H9 (cell line): ENCODE measurements around the gene C1QA. TPM values are rescaled to one million over a fixed set of nuclear protein-coding genes. Genes with fewer than 3 reads are reported as not detected.

ENCODE experiments used
- DNase-seq: peaks from one replicate; pipeline ENCODE4 v3.0.0-alpha.2; 2017
- H2AFZ ChIP-seq: one replicate; pipeline ENCODE4 v1.6.1; 2013; ENCODE audit warnings: mild to moderate bottlenecking, low read length, control low read depth, moderate library complexity
- H2AK5ac ChIP-seq: 2 replicates; pipeline ENCODE4 v1.6.1; 2013; ENCODE audit warnings: low read length, control low read depth, mixed read lengths; ENCODE audit not compliant: insufficient read length
- H2BK120ac ChIP-seq: one replicate; pipeline ENCODE4 v1.6.1; 2013; ENCODE audit warnings: low read depth, mild to moderate bottlenecking, low read length, control low read depth, inconsistent platforms; ENCODE audit not compliant: poor library complexity, severe bottlenecking
- H2BK12ac ChIP-seq: 2 replicates; pipeline ENCODE4 v1.6.1; 2013; ENCODE audit warnings: low read length, control low read depth, mixed read lengths, low read depth; ENCODE audit not compliant: insufficient read length
- H2BK15ac ChIP-seq: 2 replicates; pipeline ENCODE4 v1.6.1; 2013; ENCODE audit warnings: low read depth, low read length, control low read depth
- H2BK20ac ChIP-seq: one replicate; pipeline ENCODE4 v1.6.1; 2013; ENCODE audit warnings: low read depth, mild to moderate bottlenecking, low read length, control low read depth, inconsistent platforms; ENCODE audit not compliant: poor library complexity, severe bottlenecking
- H2BK5ac ChIP-seq: 2 replicates; pipeline ENCODE4 v1.6.1; 2013; ENCODE audit warnings: low read length, control low read depth, mixed read lengths; ENCODE audit not compliant: insufficient read length
- H3K14ac ChIP-seq: 2 replicates; pipeline ENCODE4 v1.6.1; 2013; ENCODE audit warnings: low read length, control low read depth; ENCODE audit not compliant: insufficient read depth
- H3K18ac ChIP-seq: 2 replicates; pipeline ENCODE4 v1.6.1; 2013; ENCODE audit warnings: low read depth, mild to moderate bottlenecking, mixed read lengths, low read length, control low read depth; ENCODE audit not compliant: insufficient read length
- H3K23ac ChIP-seq: 2 replicates; pipeline ENCODE4 v1.6.1; 2013; ENCODE audit warnings: low read length, control low read depth, mixed read lengths, low read depth; ENCODE audit not compliant: insufficient read length
- H3K23me2 ChIP-seq: 2 replicates; pipeline ENCODE4 v1.6.1; 2013; ENCODE audit warnings: low read depth, mild to moderate bottlenecking, mixed read lengths, low read length, control low read depth; ENCODE audit not compliant: insufficient read length, poor library complexity, severe bottlenecking
- H3K27ac ChIP-seq: 2 replicates; pipeline ENCODE4 v1.5.1; 2013; ENCODE audit warnings: low read length, control low read depth, mixed read lengths, low read depth; ENCODE audit not compliant: insufficient read length
- H3K27me3 ChIP-seq: 2 replicates; pipeline ENCODE4 v1.6.1; 2013; ENCODE audit warnings: low read length, control low read depth, inconsistent platforms; ENCODE audit not compliant: insufficient read depth
- H3K4ac ChIP-seq: 2 replicates; pipeline ENCODE4 v1.6.1; 2013; ENCODE audit warnings: low read depth, mild to moderate bottlenecking, control low read depth, inconsistent platforms, low read length, moderate library complexity
- H3K4me1 ChIP-seq: 2 replicates; pipeline ENCODE4 v1.6.1; 2013; ENCODE audit warnings: low read length, control low read depth, inconsistent platforms; ENCODE audit not compliant: insufficient read depth
- H3K4me2 ChIP-seq: 2 replicates; pipeline ENCODE4 v1.6.1; 2013; ENCODE audit warnings: low read length, control low read depth, mixed read lengths; ENCODE audit not compliant: insufficient read length, insufficient read depth
- H3K56ac ChIP-seq: 2 replicates; pipeline ENCODE4 v1.6.1; 2013; ENCODE audit warnings: low read depth, mild to moderate bottlenecking, mixed read lengths, low read length, control low read depth; ENCODE audit not compliant: insufficient read length
- H3K79me1 ChIP-seq: 2 replicates; pipeline ENCODE4 v1.6.1; 2013; ENCODE audit warnings: low read depth, mild to moderate bottlenecking, moderate library complexity, low read length, control low read depth, inconsistent platforms; ENCODE audit not compliant: insufficient read depth, poor library complexity, severe bottlenecking
- H3K79me2 ChIP-seq: 2 replicates; pipeline ENCODE4 v1.6.1; 2013; ENCODE audit warnings: low read length, control low read depth, inconsistent platforms; ENCODE audit not compliant: insufficient read depth
- H3K9ac ChIP-seq: 2 replicates; pipeline ENCODE4 v1.6.1; 2013; ENCODE audit warnings: low read length, control low read depth, mixed read lengths; ENCODE audit not compliant: insufficient read length; ENCODE audit errors: extremely low read depth
- H3K9me3 ChIP-seq: one replicate; pipeline ENCODE4 v1.6.1; 2013; ENCODE audit warnings: low read depth, low read length, inconsistent platforms; ENCODE audit not compliant: control insufficient read depth
- H3T11ph ChIP-seq: one replicate; pipeline ENCODE4 v1.6.1; 2013; ENCODE audit warnings: mild to moderate bottlenecking, low read length, control low read depth, inconsistent platforms
- H4K20me1 ChIP-seq: one replicate; pipeline ENCODE4 v1.6.1; 2013; ENCODE audit not compliant: control insufficient read depth, insufficient read length, insufficient read depth
- H4K5ac ChIP-seq: 2 replicates; pipeline ENCODE4 v1.6.1; 2013; ENCODE audit warnings: low read depth, mild to moderate bottlenecking, mixed read lengths, low read length, control low read depth; ENCODE audit not compliant: insufficient read length
- H4K8ac ChIP-seq: replicated peaks from 2 replicates; pipeline ENCODE4 v1.6.1; 2013; ENCODE audit warnings: low read length, control low read depth, mixed read lengths, low read depth; ENCODE audit not compliant: insufficient read length
- H4K91ac ChIP-seq: 2 replicates; pipeline ENCODE4 v1.6.1; 2013; ENCODE audit warnings: low read depth, mild to moderate bottlenecking, moderate library complexity, mixed read lengths, low read length, control low read depth; ENCODE audit not compliant: insufficient read length
- H3K27ac Mint-ChIP-seq, 3 experiments: 2 replicates in 2 of 3; 3 replicates in 1 of 3; pipeline ENCODE4 v1.8.0; 2020 to 2021; ENCODE audit warnings: mixed read lengths in 3 of 3, mild to moderate bottlenecking in 1 of 3, moderate library complexity in 1 of 3
- H3K27me3 Mint-ChIP-seq: 2 replicates; pipeline ENCODE4 v1.8.0; 2021; ENCODE audit warnings: low read depth, mild to moderate bottlenecking, moderate library complexity, mixed read lengths
- H3K36me3 Mint-ChIP-seq, 3 experiments: 2 replicates in 2 of 3; 3 replicates in 1 of 3; pipeline ENCODE4 v1.8.0; 2020 to 2021; ENCODE audit warnings: low read depth in 3 of 3, mixed read lengths in 3 of 3; ENCODE audit not compliant: insufficient read depth in 1 of 3
- H3K4me1 Mint-ChIP-seq, 2 experiments: 2 replicates each; pipeline ENCODE4 v1.8.0; 2020; ENCODE audit warnings: mixed read lengths in 2 of 2
- H3K4me3 Mint-ChIP-seq, 2 experiments: 2 replicates in 1 of 2; 3 replicates in 1 of 2; pipeline ENCODE4 v1.8.0; 2020 to 2021; ENCODE audit warnings: mild to moderate bottlenecking in 2 of 2, mixed read lengths in 2 of 2, moderate library complexity in 1 of 2
- H3K9me3 Mint-ChIP-seq, 2 experiments: 2 replicates in 1 of 2; 3 replicates in 1 of 2; pipeline ENCODE4 v1.8.0; 2020; ENCODE audit warnings: mild to moderate bottlenecking in 2 of 2, mixed read lengths in 2 of 2, moderate library complexity in 1 of 2
- WGBS: extraction: QIAGEN DNeasy Blood & Tissue Kit; methylation state at CpG from one replicate; pipeline ENCODE4 v1.1.7; 2013; ENCODE audit warnings: missing lambda C conversion rate, low lambda C conversion rate, mixed read lengths; ENCODE audit not compliant: insufficient read length; ENCODE audit errors: extremely low coverage; 5-methylcytosine and 5-hydroxymethylcytosine counted together
- total RNA-seq: library from RNA; stranded (reverse); gene quantifications from 2 replicates; pipeline ENCODE4 v1.2.1, GENCODE V29; 2021
- TF ChIP-seq, protein P1 (sequence below): fragments of 200-600 bp; sonication (generic); conservative IDR thresholded peaks from 3 replicates; pipeline ENCODE4 v1.8.0; 2021; ENCODE audit warnings: antibody characterized with exemption, mild to moderate bottlenecking

The C1QA gene
- total RNA-seq, 1 experiment from 2014 or later, result not detected

DNA sequence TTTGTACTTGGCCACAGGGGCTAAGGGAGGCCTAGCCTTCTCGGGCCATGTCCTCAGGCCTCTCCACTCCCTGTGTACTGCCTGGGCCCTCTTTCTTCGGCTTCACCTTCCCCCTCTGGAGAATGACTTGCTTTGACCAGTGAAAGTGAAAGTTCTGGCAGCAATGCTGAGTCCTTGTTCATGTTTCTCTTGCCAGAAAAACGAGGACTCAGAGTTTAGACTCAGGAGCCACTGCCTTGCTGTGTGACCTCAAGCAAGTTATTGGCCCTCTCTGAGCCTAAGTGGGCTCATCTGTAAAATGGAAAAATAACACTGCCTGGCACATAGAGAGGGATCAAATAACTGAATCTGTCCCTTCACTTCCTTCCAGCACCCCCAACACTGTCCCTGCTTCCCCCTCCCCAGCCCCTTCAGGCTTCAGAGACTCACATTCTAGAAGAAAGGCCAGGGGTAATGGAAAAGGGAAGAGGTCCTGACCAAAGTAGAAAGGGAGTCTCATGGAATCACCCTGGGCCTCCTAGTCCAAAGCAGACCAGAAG lies 1.5 kb downstream of the C1QA start:
- Histone ChIP-seq H4K20me1 (peaks cover 3% of the 10 kb centered on the region), H3K9me3 (no peaks in the 10 kb centered on the region), H3K79me2 (no peaks in the 10 kb centered on the region), H2BK5ac (no peak overlapping the region), H3T11ph (no peak overlapping the region), H3K23me2 (no peaks in the 10 kb centered on the region), H3K4me2 (no peak overlapping the region), H3K4me1 (no peaks in the 10 kb centered on the region), H3K27ac (no peak overlapping the region), H4K5ac (no peak overlapping the region), H3K27me3 (no peaks in the 10 kb centered on the region), H4K91ac (no peak overlapping the region), H3K4ac (no peak overlapping the region), H2BK20ac (no peak overlapping the region), H2BK15ac (0 out of 2 replicates have a peak overlapping the region, but pooled peaks have one; percentile 10), H3K79me1 (no peaks in the 10 kb centered on the region), H2AK5ac (no peak overlapping the region), H3K9ac (no peak overlapping the region), H3K56ac (no peak overlapping the region), H3K18ac (no peak overlapping the region), H2AFZ (no peak overlapping the region), H2BK12ac (no peak overlapping the region), H3K14ac (no peak overlapping the region), H4K8ac (no peak overlapping the region), H2BK120ac (no peak overlapping the region), H3K23ac (no peak overlapping the region)
- no peak overlapping the region for H3K27ac Mint-ChIP-seq
- H3K4me3 Mint-ChIP-seq, result no peak overlapping the region; a peak in 1 of 5 replicates
- H3K9me3 Mint-ChIP-seq, result no peaks in the 10 kb centered on the region
- WGBS, result no CpG with 5 or more reads among the region's 3 CpGs
- H3K36me3 Mint-ChIP-seq, result no peaks in the 10 kb centered on the region; a peak in 1 of 7 replicates
- H3K4me1 Mint-ChIP-seq, result peaks cover 6 to 9% of the 10 kb centered on the region in 2 experiments
- DNase-seq, result no peak
- peaks cover 3% of the 10 kb centered on the region for H3K27me3 Mint-ChIP-seq
- TF ChIP-seq, protein P1, sequence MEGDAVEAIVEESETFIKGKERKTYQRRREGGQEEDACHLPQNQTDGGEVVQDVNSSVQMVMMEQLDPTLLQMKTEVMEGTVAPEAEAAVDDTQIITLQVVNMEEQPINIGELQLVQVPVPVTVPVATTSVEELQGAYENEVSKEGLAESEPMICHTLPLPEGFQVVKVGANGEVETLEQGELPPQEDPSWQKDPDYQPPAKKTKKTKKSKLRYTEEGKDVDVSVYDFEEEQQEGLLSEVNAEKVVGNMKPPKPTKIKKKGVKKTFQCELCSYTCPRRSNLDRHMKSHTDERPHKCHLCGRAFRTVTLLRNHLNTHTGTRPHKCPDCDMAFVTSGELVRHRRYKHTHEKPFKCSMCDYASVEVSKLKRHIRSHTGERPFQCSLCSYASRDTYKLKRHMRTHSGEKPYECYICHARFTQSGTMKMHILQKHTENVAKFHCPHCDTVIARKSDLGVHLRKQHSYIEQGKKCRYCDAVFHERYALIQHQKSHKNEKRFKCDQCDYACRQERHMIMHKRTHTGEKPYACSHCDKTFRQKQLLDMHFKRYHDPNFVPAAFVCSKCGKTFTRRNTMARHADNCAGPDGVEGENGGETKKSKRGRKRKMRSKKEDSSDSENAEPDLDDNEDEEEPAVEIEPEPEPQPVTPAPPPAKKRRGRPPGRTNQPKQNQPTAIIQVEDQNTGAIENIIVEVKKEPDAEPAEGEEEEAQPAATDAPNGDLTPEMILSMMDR, result no peak
